H1 (cell line): ENCODE results near the gene RHO. TPM values are rescaled to one million over a fixed set of nuclear protein-coding genes. Genes with fewer than 3 reads are reported as not detected.

Experiments used
- EZH2 ChIP-seq: fragments of 200-600 bp; sonication (generic); IDR thresholded peaks from 2 replicates; pipeline ENCODE4 v1.7.1; 2012; ENCODE audit warnings: low read depth, mild to moderate bottlenecking, moderate library complexity, low read length, inconsistent platforms; ENCODE audit not compliant: severe bottlenecking
- FOSL1 ChIP-seq: IDR thresholded peaks from 2 replicates; pipeline ENCODE4 v1.6.1; 2011; ENCODE audit warnings: mild to moderate bottlenecking, low read depth, low read length, moderate library complexity; ENCODE audit not compliant: insufficient read depth
- RAD21 ChIP-seq, 2 experiments: IDR thresholded peaks in 1 of 2; conservative IDR thresholded peaks in 1 of 2; 2 replicates each; pipeline ENCODE4 v1.6.1; 2011; ENCODE audit warnings: low read depth in 2 of 2, low read length in 2 of 2, improper control_type of control experiment in 1 of 2, inconsistent platforms in 1 of 2, mild to moderate bottlenecking in 1 of 2, moderate library complexity in 1 of 2
- SP1 ChIP-seq: IDR thresholded peaks from 2 replicates; pipeline ENCODE4 v1.6.1; 2011; ENCODE audit warnings: low read depth, low read length
- TBP ChIP-seq: IDR thresholded peaks from 2 replicates; pipeline ENCODE4 v1.6.1; 2011; ENCODE audit warnings: low read depth, low read length, improper control_type of control experiment
- TCF12 ChIP-seq: IDR thresholded peaks from 2 replicates; pipeline ENCODE4 v1.6.1; 2011; ENCODE audit warnings: low read depth, mild to moderate bottlenecking, low read length
- polyA plus RNA-seq, 7 experiments: library from polyadenylated mRNA; depleted of rRNA in 3 of 7; stranded (reverse) in 5 of 7; unstranded in 2 of 7; fragments of >200 nt in 5 of 7; fragments of 200-250 nt in 2 of 7; gene quantifications; 1 replicate in 5 of 7; 2 replicates in 1 of 7; 4 replicates in 1 of 7; pipeline versions ENCODE4 v1.2.1 to v1.2.3, GENCODE V29; 2011 to 2013; ENCODE audit warnings: missing spikeins in 2 of 7, mixed read lengths in 2 of 7
- total RNA-seq: library from RNA; stranded (reverse); fragmentation: NEBNext Ultra II Directional; extraction: Animal tissue kit (Norgen Biotek cat#: 25700); gene quantifications from 2 replicates; pipeline ENCODE4 v1.2.1, GENCODE V29; 2021
- TF ChIP-seq, protein P1 (sequence below): IDR thresholded peaks from 2 replicates; pipeline ENCODE4 v1.6.1; 2011; ENCODE audit warnings: low read depth, mild to moderate bottlenecking, low read length; ENCODE audit not compliant: insufficient read depth

Gene RHO
- total and polyA plus RNA-seq, 2 of the 8 experiments (the other 6 are each of a cell fraction or from before 2014, with no cell fraction given), result not detected

DNA sequence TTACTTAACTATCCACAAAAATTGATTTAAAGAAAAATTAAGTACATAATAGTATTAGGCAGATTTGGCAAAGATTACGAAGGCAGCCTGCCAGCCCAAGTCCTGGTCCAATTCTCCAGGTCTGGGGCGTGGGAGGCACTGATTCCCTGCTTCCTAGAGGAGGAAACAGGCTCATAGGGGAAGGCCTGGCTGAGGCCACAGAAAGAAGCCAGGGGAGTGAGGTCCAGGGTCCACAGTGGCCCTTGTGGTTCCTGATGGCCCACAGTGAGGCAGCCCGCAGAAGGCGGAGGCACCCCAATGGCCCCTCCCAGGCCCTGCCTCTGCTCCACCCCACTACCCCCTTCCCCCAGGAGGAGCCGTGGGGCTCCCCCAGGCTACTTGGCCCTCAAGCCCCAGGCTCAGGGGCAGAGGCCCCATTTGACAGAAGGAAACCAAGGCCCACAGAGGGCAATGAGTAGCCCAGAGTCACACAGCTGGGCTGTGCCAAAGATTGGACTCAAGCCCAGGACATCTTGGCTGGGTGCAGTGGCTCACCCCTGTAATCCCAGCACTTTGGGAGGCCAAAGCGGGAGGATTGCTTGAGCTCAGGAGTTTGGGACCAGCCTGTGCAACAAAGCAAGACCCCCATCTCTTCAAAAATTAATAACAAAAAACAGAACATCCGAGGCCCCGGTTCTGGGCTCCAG lies 35.6 kb downstream of the RHO start (continued):
- TF ChIP-seq, protein P1, sequence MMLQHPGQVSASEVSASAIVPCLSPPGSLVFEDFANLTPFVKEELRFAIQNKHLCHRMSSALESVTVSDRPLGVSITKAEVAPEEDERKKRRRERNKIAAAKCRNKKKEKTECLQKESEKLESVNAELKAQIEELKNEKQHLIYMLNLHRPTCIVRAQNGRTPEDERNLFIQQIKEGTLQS, result no peak
- TF ChIP-seq EZH2 (no peak), FOSL1 (no peak), TCF12 (no peak), TBP (no peak), RAD21 (IDR thresholded peaks at IDR 0.05 in 1 of 2, conservative IDR thresholded peaks at IDR 0.05 in 1 of 2; ENCODE audit: low read depth in 2 of 2, low read length in 2 of 2) (no peak), SP1 (no peak)
